GM04503 (cell line): ENCODE measurements around the gene UNC119.
A peak's percentile ranks its signal among the peaks of the same experiment; 100 is the strongest.

Source experiments
- DNase-seq: peaks from one replicate; pipeline ENCODE4 v3.0.0-alpha.2; 2012; ENCODE audit warnings: low read depth

The UNC119 gene

DNA sequence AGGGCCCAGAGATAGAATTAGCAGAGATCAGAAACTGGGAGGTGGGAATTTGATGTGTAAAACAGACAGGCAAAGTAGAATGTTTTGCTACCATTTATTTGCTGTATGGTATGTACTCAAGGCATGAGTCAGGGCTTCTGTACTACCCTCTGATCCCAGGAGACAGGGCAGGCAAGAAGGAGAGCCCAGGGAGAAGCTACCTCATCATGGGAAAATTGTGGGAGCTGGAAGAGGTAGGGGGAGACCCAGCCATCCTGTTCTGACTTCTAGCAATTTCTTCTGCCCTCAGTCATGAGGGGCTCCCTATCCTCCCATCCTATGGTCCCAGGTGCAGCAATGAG, 20.6 kb upstream of the UNC119 start:
- no peak for DNase-seq

DNA sequence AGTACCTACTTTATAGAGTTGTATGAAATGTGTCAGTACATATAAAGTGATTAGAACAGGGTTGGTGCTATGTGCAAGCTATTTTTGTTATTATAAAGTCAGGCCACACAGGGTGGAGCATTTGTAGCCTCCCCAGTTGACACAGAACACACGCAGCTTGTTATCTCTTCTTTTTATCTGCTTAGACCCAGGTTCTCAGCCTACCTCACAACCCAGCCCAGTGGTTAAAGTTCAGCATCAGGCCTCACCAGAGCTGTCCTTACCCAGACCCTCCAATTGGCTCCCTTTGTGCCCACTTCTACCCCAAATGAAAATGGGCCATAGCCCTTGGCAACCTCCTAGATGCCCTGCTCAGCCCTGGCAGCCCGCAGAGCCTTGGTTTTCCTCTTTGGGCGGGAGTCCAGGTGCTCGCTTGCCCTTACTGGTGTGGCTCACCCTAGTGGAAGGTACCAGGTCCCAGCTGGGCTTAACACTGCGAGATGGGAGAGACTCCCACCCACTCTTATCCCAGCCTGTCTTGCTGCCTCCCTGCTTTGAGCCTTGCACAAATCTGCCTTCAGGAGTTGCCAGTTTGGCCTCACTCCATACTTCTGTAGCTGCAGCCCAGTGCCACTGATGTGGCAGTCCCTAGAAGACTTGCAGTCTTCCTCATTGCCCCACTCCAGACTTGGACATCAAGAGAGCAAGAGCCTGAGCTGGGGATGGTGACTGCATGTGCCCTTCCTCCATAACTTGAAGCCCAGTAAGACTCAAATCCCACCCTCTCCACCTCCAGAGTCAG, 20.0 kb upstream of the UNC119 start:
- no peak for DNase-seq

DNA sequence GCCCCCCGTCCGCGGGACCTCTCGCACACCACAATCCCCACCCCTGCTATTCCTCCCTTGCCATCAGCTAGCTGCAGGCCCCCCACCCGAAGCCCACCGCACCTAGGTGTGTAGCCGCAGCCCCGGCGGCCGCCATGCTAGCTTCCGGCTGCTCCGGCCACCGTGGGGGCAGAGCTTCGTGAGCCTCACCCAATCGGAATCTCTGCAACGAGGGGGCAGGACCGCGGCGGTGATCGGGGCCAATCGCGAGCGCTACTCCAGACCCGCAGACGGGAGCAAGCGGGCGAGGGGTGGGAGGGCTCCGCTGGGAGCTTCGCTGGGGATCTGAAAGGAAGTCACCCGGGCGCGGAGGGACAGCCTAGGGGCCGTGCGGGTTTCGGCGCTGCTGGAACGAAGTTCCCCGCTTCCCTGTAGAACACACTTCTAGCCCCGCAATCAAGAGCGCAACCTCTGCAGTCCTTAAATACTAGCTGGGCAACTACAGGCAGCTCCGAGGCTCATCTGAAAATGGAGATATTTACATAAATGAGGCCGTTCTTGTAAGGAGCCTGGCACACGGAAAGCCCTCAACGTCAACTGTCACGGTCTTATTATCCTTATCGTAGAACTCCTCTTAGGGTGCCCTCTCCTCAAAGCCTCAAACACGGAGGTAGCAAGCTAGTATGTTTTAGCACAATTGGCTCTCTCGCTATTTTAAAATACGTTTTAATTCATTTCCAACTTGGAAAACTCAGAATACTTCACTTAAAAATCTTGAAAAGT, 19.1 kb upstream of the UNC119 start, which contains the start of gene PIGS:
Gene PIGS, minus strand, starts transcription at position 164 of the 762 bp plus-strand sequence. Its CDS starts 28 bp downstream, at position 136.
- DNase-seq = peak; percentile 54

DNA sequence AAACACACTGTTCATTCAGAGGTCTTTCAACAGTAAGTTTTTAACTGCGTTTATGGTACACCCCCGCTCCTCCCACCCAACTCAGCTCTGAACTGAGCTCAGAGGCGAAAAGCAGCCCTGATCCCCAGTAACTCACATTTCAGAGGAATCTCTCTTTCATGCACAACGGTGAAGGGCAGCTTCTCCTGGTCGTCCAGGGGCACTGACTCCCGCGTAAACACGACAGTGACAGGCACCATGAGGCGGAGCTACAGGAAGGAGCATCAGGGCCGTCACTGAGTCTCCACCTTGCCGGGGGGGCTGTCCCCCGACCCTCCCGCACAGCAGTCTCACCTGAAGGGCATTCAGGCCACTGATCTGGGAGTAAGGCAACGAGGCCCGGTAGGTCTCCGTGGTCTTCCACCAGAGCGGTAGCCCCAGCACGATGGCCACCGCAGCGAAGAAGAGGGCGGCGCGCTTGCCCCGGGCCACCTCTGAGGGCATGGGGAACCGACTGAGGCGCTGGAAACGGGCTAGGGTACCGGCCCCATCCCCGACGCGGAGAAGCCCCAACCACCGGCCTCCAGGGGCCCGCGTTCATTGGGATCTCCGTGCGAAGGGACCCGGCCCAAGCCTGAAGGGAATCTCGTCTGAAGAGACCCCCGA, 18.4 kb upstream of the UNC119 start:
- no peak for DNase-seq

DNA sequence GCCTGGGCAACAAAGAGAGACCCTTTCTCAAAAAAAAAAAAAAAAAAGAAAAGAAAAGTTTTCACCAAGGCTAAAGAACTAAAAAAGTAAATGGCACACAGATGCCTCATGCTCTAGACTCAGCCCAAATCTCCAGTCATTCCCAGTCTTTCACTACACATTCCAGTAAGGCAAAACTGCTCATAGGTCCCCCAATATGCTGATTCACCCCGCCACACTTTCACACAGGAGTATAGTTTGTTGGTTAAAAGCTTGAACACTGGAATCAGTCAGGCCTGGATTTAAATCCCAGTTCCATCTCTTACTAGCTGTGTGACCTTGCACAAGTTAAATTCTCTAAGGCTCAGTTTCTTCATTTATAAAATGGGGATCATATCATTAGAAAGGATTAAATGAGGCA, 17.0 kb upstream of the UNC119 start:
- DNase-seq = no peak

DNA sequence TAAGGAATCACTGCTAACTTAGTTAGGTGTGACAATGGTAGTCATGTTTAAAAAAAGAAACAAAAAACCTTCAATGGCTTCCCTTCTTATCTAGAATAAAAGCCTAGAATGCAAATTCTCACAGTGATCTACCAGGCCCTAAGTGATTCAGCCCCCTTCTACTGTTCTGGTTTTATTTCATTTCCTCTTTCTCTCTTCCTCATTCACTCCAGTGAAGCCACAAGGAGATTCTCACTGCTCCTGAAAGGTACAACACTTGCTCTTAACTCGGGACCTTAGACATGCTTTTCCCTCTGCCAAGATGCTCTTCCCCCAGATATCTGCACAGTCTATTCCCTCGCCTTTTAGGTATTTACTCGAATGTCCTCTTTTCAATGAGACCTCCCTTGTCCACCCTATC, 15.2 kb upstream of the UNC119 start:
- DNase-seq = no peak

DNA sequence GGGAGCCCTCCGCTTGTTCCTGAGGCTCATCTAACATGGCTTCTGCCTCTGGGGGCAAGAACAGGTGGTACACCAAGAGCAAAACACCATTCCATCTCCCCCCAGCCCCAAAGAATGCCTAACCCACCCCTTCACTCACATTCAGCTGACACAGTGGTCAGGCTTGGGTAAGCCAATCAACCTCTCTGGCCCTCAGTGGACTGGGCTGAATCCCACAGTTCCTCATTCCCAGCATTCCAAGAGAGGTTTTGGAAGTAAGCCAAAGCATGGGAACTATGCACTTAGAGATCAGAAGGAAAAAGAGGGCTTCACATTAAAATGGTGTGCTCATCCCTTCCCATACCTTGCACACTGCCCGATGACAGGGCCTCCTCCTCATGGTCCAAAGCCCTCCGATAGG, 11.1 kb upstream of the UNC119 start:
- DNase-seq = peak; percentile 27

DNA sequence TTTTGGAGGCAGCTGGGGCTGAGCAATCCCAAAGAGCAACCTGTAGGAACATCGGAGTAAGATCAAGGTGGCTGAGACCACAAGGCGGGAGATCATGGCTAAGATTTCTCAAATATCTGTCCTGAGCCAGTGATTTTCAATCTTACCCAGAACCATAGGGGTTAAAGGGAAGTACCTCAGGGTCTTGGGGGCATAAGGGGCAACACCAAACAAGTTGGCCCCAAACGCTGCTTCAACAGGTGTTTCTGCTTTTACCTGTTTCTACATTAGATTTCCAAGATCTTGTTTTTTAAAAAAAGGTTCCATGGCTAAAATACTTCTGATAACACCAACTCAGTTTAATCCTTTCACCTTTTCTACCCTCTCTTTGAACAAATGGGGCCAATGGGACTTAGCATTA, 2.6 kb upstream of the UNC119 start:
- DNase-seq = no peak

DNA sequence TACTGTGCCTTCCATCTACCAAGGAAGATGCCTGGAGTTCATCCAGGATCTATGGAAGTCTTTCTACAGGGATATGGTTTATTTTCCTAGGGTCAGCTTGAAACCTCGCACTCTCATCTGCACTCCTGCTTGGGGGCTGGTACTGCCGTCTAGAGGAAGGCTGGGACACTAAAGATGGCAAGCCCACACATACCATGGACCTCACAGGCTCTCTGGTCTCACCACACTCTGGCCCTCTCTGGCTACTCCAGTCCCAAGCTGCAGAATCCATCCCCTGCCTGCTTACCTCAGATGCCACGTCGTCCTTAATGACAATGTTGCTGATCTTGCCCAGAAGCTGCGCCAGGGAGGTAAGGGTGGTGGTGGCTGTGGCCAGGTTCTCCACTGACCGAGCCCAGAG, 2.1 kb upstream of the UNC119 start:
- no peak for DNase-seq

DNA sequence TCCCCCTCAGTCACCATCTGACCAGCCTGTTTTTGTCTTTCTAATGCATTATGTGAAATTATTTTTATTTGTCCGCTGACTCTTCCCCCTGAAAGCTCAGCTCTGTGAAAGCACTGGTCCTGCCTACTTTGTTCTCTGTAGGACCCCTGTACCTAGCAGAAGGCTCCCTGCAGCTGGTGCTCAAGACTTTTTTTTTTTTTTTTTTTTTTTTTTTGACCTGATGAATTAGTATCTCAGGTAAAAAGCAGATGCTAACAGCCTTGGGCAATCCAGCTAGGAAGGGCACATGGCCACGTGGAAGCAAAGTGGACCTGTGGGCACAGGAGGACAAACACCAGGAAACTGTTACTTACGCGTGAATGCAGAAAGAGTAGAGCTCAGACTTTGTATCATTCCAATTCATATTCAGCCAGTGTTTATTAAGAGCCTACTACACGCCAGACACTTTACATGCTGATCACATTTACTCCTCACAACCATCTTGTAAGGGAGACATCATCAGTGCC, 629 bp upstream of the UNC119 start:
- DNase-seq = no peak

DNA sequence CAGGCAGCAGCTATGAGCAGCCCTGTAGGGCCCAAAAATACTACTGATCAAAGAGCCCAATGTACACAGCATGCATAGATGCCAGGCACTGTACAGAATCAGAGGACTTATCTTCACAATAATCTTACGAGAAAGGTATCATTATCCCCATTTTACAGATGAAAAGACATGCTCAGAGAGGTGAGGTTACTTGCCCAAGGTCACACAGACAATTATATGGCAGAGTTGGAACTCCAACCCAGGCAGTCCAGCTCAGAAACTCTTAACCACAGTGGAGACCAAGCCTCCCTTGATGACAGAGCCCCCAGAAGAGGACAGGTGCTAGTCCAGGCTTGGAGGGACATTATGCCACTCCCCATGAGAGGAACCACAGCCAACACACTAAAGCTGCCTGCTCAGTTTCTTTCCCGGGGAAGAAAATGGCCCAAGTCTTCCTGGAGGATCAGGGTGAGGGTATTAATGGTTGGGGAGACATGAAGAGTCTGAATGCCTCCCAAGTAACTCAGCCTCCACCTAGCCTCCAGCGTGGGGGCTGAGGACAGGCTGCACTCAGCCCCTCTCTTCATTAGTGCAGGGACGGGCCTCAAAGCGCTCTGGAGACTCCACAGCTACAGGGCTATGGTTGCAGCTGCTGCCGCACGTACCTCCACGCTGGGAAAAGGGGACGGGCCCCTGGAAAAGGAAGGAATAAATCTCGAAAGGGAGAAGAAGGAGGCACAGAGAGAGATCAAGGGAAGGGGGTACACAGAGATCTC, 826 bp downstream of the UNC119 start:
- DNase-seq = no peak

DNA sequence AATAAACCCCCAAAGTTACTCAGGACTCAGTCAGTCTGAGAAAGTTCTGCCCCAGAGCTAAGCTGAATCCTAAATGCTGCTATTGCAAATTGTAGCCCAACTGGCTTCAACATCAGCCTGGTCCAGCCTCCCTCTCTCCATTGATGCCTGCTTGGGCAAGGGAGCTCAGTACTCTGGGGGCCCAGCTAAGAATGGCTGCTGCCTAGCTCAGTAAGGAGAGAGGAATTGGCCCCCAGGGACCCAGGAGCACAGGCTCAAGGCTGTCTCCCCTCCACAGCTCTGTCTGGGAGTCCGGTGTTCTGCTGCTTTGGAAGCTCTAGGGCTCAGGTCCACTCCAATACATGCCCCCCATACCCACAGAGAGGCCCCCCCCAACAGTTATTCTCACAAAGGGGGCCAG, 1.6 kb downstream of the UNC119 start:
- DNase-seq = no peak

DNA sequence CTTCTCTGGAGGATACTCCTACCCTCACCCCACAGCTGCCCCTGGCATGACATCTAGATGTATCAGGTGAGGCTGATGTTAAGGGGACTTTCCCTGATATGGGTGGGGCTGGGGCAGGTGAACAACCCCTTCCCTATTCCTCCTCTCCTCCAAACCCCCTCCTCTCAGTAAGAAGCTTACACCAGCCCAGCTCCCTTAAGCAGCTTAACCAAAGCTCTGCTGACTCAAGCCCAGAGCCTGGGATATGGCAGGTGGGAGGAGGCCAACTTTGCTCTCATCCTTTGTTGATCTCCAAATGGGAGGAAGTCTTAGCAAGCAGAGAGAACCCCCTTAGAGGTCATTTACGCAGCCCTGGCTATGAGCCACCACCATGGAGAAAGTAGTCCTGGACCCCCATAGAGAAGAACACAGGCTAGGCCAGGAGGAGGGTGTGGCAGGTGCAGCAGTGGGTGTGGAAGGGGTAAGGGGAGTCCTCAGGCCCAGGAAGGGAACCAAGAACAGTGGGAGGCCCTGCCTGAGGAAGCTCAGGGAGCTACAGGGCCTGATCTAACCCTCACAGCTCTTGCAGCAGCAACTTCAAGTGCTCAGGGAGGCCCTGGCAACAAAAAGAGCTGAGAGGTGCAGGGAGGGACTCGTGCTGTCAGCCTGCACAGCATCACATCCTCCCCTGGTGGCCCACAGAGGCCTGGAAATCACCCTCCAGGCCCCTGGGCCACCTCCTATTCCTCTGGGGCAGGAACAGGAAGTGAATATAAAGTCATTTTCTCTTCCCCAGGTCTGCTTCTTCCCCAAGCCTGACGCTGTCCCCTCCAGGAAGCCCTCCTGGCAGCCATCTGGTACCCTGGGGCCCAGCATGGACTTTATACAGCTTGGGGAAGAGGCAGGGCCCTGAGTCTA, 2.9 kb downstream of the UNC119 start:
- DNase-seq = no peak

DNA sequence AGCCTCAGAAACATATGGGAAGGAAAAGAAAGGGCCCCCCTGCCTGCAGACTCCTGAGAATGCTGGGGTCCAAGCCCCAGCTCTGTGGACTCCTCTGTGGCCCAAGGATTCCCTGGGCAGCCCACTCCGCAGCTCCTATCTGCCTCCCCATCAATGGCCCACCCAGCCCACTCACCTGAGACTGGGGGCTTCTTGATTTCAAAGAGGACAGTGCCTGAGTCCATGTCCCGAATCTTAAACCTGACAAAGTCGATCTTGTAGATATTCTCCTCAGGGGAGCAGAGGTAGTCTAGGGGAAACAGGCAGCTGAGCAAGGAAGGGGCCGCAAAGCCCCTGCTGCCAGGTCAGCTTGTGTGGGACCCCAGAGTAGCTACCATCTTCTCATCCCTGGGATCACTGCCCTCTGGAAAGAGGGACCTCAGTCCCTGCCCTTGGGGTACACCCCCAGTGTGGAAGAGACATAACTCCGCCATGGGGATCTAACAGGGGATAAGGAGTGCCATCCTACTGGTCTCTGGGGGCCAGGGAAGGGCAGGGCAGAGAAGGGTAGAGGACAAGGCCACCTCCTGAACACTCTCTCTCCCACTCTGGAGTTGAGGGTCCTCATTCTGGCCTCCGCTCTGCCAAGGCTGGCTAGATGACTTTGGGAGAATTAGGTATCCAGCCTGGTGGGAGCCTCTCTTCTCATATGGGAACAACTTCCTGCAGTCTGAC, 3.9 kb downstream of the UNC119 start:
- DNase-seq = no peak

DNA sequence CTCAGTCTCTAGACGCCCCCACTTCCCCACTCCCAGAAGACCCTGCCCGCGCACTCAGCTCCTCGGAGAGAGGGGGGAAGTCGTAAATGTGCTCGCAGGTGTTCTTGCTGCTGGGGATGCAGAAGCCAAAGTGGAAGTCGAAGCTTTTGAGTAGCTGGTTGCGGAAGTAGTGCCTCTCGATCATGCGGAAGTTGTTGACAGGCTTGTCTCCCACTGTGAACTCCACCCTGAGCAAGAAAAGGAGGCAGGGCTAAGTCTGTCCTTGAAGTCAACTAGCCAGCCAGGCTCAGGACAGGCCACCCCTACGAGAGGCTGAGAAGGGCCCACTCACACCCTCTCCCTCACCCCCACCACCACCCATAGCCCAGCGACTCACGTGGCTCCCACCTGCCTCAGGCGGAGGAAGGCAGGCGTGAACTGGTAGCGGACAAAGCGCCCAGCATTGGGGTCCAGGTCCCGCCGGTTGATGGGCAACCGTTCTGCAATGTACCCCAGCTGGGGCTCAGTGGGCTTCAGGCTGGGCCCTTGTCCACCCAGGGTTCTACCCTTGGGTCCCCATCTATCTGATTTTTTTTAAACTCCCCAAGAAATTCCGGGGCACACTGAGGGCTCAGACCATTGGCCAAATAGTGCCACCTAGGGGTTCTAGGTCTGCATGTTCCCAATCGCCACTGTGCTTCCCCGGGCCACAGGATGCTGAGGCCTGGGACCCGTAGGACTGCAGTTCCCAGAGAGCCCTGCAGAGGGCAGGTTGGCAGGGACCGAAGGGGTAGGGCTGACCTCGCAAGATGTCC, 4.6 kb downstream of the UNC119 start:
- no peak for DNase-seq

DNA sequence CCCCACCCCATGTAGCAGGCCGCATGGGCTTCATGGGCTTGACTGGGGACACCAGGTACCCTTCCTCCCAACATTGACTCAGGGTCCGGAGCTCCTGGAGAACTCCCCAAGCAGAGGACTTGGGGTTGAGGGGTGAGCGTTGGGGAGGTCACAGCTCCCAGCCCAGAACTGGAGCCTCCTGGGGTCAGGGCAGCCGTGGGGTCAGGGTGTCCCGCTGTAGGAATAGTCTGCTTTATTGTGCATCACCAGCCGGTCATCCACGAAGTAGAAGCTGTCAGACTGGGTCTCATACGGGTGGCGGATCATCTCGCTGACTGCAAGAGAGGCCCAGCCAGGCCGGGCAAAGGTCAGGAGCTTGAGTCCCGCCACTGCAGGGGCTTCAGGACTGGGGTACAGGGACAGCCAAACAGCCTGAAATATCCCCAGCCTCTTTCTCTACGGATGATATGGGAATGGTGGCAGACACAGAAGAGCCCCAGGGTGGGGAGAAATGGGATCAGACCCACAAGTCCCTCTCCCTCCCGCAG, 5.3 kb downstream of the UNC119 start:
- DNase-seq = no peak

DNA sequence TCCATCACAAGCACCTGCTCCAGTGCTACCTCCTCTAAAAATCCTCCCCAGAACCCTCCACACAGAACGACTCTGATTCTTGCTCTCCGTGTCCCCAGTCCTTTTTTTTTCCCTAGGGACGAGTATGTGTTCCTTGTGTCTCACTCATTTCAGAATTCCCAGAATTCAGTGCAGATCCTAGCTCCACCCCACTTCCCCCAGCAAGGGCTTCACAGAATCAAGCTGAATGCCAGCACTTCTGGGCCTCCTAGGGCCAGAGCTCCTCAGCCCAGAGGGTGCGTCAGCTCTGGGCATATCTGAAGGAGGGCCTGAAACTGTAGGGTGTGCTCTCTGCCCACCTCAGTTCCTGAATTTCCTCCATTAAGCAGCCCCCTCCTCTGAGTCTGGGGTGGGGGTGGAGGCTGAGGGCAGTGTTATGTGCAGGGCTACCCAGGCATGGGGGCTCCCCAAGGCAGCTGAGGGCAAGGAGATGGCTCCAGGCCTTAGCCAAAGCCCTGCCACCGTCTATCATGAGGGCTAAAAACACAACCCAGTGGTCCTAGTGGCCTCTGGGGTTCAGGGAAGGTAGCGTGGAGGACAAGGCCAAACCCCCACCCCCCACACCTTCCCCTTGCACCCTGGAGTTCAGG, 6.5 kb downstream of the UNC119 start:
- DNase-seq = no peak

DNA sequence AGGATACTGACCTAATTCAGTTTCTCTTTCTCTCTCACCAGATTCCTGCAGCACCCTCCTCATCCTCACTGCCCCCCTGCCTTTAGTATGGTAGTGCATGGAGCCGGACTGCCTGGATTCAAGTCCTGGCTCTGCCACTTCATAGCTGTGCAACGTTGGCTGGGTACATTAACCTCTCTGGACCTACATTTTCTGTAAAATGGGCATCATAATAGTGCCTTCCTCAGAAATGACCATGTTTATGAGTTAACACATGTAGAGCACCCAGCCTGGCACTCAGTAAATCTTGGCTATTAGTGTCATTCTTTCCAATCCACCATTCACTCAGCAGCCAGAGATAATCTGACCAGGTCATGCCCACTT, 7.3 kb downstream of the UNC119 start:
- DNase-seq = no peak
